ENCODE results near the gene ROBO3. TPM values are rescaled to one million over a fixed set of nuclear protein-coding genes. Genes with fewer than 3 reads are reported as not detected.

ROBO3 gene
- total RNA-seq, 1 experiment from 2014 or later, result 21.3 TPM

GRCh38 chr11:124874571-124875255 is 9.5 kb downstream of the ROBO3 start:
- Mint-ChIP-seq H3K27ac (no peak overlapping the region), H3K27me3 (ENCODE audit: low read depth) (peaks cover 78% of the 10 kb centered on the region), H3K4me3 (peak overlapping the region; percentile 18; the same call in 1 of the 2 replicates), H3K36me3 (no peaks in the 10 kb centered on the region), H3K4me1 (peaks cover 22% of the 10 kb centered on the region), H3K9me3 (no peaks in the 10 kb centered on the region)
- TF ChIP-seq ZNF512 (CRISPR knock-in tag; IDR thresholded peaks at IDR 0.05; ENCODE audit: borderline replicate concordance) (no peak), MAX (CRISPR knock-in tag; IDR thresholded peaks at IDR 0.05) (no peak)
- ChIA-PET CTCF (no interaction called here), POLR2A (no interaction called here)
- DNase-seq (ENCODE audit: low spot score), result no peak
- ATAC-seq, result no peak

- no peak overlapping the region for H3K27ac Mint-ChIP-seq
- H3K27me3 Mint-ChIP-seq (ENCODE audit: low read depth), result peaks cover 71% of the 10 kb centered on the region
- H3K9me3 Mint-ChIP-seq, result no peaks in the 10 kb centered on the region
- H3K36me3 Mint-ChIP-seq, result no peaks in the 10 kb centered on the region
- ChIA-PET CTCF (interaction anchor here (0.6 to 3.4 kb wide), 21 partner anchors 9 to 1591 kb away, joined by 3 to 40 read pairs (median 8); partner anchors contain the start of genes CCDC15, NRGN, ROBO3 and ROBO4), POLR2A (interaction anchor here (1.4 to 1.5 kb wide), 2 partner anchors 9 to 46 kb away, joined by 5 to 7 read pairs; no protein-coding TSS in a partner anchor)
- ATAC-seq (no peak), DNase-seq (ENCODE audit: low spot score) (no peak)
- peak overlapping the region; percentile 75 for H3K4me3 Mint-ChIP-seq
- peaks cover 22% of the 10 kb centered on the region for H3K4me1 Mint-ChIP-seq
- no peak for TF ChIP-seq ZNF263 (CRISPR knock-in tag; IDR thresholded peaks at IDR 0.05; ENCODE audit: low read depth)
Observed at GRCh38 chr11:124875401-124875800, 10.2 kb downstream of the ROBO3 start.

- POLR2A ChIA-PET, result interaction anchor here (0.5 to 1.5 kb wide), 5 partner anchors 9 to 539 kb away, joined by 4 to 7 read pairs (median 4); no protein-coding TSS in a partner anchor
- no peaks in the 10 kb centered on the region for H3K36me3 Mint-ChIP-seq
- DNase-seq (ENCODE audit: low spot score) (peak; percentile 89), ATAC-seq (peak; percentile 83)
- peak overlapping the region; percentile 75 for H3K4me3 Mint-ChIP-seq
- H3K27ac Mint-ChIP-seq, result peak overlapping the region; percentile 74; the same call in 1 of the 2 replicates
- peaks cover 63% of the 10 kb centered on the region for H3K27me3 Mint-ChIP-seq (ENCODE audit: low read depth)
- peaks cover 22% of the 10 kb centered on the region for H3K4me1 Mint-ChIP-seq
- no peaks in the 10 kb centered on the region for H3K9me3 Mint-ChIP-seq
- CTCF ChIA-PET, result interaction anchor here (0.6 to 3.4 kb wide), 52 partner anchors 8 to 1592 kb away, joined by 3 to 40 read pairs (median 4); partner anchors contain the start of genes CCDC15, ESAM, HEPACAM and MSANTD2
- TF ChIP-seq CDX4 (CRISPR knock-in tag; IDR thresholded peaks at IDR 0.05; ENCODE audit: borderline replicate concordance) (no peak), E2F1 (CRISPR knock-in tag; IDR thresholded peaks at IDR 0.05) (no peak), GTF2I (CRISPR knock-in tag; conservative IDR thresholded peaks at IDR 0.05) (no peak), ZNF671 (CRISPR knock-in tag; IDR thresholded peaks at IDR 0.05) (no peak), ZSCAN18 (CRISPR knock-in tag; IDR thresholded peaks at IDR 0.05) (no peak), RELA (CRISPR knock-in tag; IDR thresholded peaks at IDR 0.05; ENCODE audit: borderline replicate concordance) (no peak), GABPB1 (CRISPR knock-in tag; IDR thresholded peaks at IDR 0.05) (no peak), ELF4 (CRISPR knock-in tag; IDR thresholded peaks at IDR 0.05; ENCODE audit: low read depth) (no peak), ZNF416 (CRISPR knock-in tag; IDR thresholded peaks at IDR 0.05) (no peak), GRHL2 (CRISPR knock-in tag; IDR thresholded peaks at IDR 0.05; ENCODE audit: insufficient replicate concordance, severe bottlenecking) (no peak), CREM (CRISPR knock-in tag; IDR thresholded peaks at IDR 0.05) (peak; percentile 70; the same call in 1 of the 2 replicates), ZNF512 (CRISPR knock-in tag; IDR thresholded peaks at IDR 0.05; ENCODE audit: borderline replicate concordance) (no peak), ZNF423 (CRISPR knock-in tag; IDR thresholded peaks at IDR 0.05) (peak; percentile 56; the same call in 1 of the 2 replicates), SP1 (CRISPR knock-in tag; conservative IDR thresholded peaks at IDR 0.05) (peak; percentile 80), ATF3 (CRISPR knock-in tag; conservative IDR thresholded peaks at IDR 0.05) (no peak), ZNF138 (CRISPR knock-in tag; conservative IDR thresholded peaks at IDR 0.05) (no peak), USF2 (CRISPR knock-in tag; IDR thresholded peaks at IDR 0.05) (0 out of 2 replicates have a peak, but pooled peaks have one; percentile 9), MAX (CRISPR knock-in tag; IDR thresholded peaks at IDR 0.05) (peak; percentile 64; the same call in 1 of the 2 replicates)
Observed at GRCh38 chr11:124875943-124876817, 10.9 kb downstream of the ROBO3 start.

All from WTC11 (cell line).